Nephron progenitor cell (in vitro differentiated cells): ENCODE results near the gene RBMS1.
A peak's percentile ranks its signal among the peaks of the same experiment; 100 is the strongest.

Source experiments
- DNase-seq: peaks from one replicate; pipeline ENCODE4 v3.0.0; 2021
- H3K27ac Mint-ChIP-seq: 2 replicates; pipeline ENCODE4 v1.8.0; 2021; ENCODE audit warnings: mild to moderate bottlenecking, moderate library complexity, mixed read lengths
- H3K27me3 Mint-ChIP-seq: 2 replicates; pipeline ENCODE4 v1.8.0; 2021; ENCODE audit warnings: mild to moderate bottlenecking, low read depth, mixed read lengths; ENCODE audit not compliant: poor library complexity
- H3K36me3 Mint-ChIP-seq: 2 replicates; pipeline ENCODE4 v1.8.0; 2021; ENCODE audit warnings: low read depth, mixed read lengths
- H3K4me1 Mint-ChIP-seq: 2 replicates; pipeline ENCODE4 v1.8.0; 2021; ENCODE audit warnings: mixed read lengths
- H3K4me3 Mint-ChIP-seq: 2 replicates; pipeline ENCODE4 v1.8.0; 2021; ENCODE audit warnings: mild to moderate bottlenecking, moderate library complexity, mixed read lengths
- H3K9me3 Mint-ChIP-seq: 2 replicates; pipeline ENCODE4 v1.8.0; 2021; ENCODE audit warnings: mild to moderate bottlenecking, moderate library complexity, mixed read lengths
- CTCF ChIP-seq: fragments of 200-600 bp; sonication (generic); IDR thresholded peaks from 2 replicates; pipeline ENCODE4 v1.5.0; 2021; ENCODE audit warnings: antibody characterized with exemption

RBMS1 gene

DNA sequence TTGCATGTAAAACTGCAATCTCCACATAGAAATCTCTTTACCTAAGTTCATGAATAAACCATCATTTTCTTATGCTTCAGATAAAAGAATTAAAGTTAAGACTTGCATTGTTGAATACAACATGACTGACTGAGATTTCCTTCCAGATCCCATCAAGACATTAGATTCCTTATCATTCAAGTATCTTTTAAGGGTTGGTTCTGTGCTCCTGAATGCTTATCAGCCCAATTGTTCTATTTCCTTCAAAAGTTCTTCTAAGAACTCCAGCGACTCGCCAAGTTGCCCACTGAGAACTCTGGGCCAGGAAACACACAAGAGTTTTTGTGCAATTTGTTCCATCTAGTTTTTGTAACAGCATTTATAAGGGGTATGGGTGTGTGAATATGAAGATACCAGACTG lies 120.3 kb downstream of the RBMS1 start:
- H3K27ac Mint-ChIP-seq: peak overlapping the region; percentile 85
- peaks cover 3% of the 10 kb centered on the region for H3K27me3 Mint-ChIP-seq
- peaks cover 6% of the 10 kb centered on the region for H3K36me3 Mint-ChIP-seq
- no peaks in the 10 kb centered on the region for H3K9me3 Mint-ChIP-seq
- H3K4me1 Mint-ChIP-seq: peaks cover 74% of the 10 kb centered on the region
- TF ChIP-seq CTCF: no peak
- DNase-seq: no peak
- no peak overlapping the region for H3K4me3 Mint-ChIP-seq

DNA sequence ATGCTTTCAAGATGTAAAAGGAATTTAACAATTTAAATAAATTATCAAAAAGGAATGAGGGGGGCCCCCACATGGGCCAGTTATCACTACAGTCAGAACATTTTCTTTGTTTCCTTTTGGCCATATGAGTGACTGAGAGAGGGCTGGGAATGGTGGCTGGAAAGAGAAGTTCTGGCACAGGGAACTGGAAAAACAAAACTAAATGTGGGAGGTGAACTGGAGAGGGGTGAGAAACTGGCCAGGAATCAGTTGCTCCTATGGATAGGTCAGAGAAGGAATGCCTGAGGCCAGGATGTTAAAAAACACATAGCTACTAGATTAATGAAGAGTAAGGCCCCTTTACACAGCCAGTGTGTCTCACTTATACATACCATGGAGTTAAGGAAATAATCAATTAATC lies 121.0 kb downstream of the RBMS1 start:
- Mint-ChIP-seq H3K4me1 (peaks cover 81% of the 10 kb centered on the region), H3K4me3 (no peak overlapping the region), H3K9me3 (no peaks in the 10 kb centered on the region), H3K27ac (peak overlapping the region; percentile 97), H3K27me3 (peaks cover 3% of the 10 kb centered on the region), H3K36me3 (peaks cover 6% of the 10 kb centered on the region)
- DNase-seq: no peak
- TF ChIP-seq CTCF: no peak

DNA sequence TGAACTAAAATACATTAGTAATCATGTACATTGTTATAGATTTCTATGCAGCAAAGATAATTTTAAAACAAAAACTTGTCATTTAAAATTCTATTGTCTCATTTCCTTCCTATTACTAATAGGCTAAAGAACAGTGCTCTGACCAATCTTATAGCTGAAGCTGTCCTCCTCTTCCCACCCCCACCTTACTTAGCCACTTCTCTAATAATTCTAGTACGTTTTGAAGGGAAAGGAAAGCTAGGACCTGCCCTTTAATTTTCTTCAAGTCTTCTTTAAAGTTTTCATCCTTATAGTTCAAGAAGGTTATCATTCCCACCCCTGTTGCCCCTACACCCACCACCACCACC lies 121.6 kb downstream of the RBMS1 start:
- Mint-ChIP-seq H3K4me3 (no peak overlapping the region), H3K9me3 (no peaks in the 10 kb centered on the region), H3K27ac (peak overlapping the region; percentile 97), H3K36me3 (peaks cover 6% of the 10 kb centered on the region), H3K4me1 (peaks cover 81% of the 10 kb centered on the region), H3K27me3 (peaks cover 3% of the 10 kb centered on the region)
- no peak for TF ChIP-seq CTCF
- no peak for DNase-seq

DNA sequence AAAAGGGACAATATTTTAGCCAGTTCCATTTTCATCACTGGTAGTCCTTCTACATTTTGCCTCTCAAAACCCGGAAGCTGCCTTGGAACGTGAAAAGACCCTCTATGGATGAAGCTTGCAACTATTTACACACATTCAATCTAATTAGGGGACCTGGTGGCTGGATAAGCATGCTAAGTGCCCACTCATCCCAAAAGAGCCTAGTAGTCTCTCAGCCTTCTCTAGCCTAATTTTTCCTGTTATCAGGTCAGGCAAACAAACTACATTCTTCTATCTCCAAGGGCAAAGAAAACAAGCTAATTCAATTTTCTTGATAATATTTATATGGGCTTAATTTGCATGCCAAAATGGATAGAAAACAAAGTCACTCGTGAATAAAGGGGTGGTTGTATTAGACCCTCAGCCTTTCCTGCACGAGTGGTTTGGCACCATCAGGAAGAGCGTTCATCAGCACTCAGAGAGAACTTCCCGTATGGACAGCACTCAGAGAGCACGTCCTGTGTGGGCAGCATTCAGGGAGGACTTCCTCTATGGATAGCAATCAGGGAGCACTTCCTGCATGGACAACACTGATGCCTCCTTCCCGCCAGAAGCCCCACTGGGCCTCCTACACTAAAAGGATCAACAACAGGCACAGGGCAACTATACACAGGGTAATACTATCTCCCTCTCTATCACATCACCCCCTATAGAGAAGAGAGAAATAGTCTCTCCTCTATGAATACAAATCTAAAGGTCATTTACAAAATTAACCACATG lies 122.2 kb downstream of the RBMS1 start:
- Mint-ChIP-seq H3K27ac (no peak overlapping the region), H3K36me3 (peaks cover 6% of the 10 kb centered on the region), H3K4me3 (no peak overlapping the region), H3K4me1 (peaks cover 79% of the 10 kb centered on the region), H3K27me3 (peaks cover 3% of the 10 kb centered on the region), H3K9me3 (no peaks in the 10 kb centered on the region)
- no peak for DNase-seq
- TF ChIP-seq CTCF: no peak

- no peak for DNase-seq
- peak overlapping the region; percentile 84 for H3K27ac Mint-ChIP-seq
- peaks cover 83% of the 10 kb centered on the region for H3K4me1 Mint-ChIP-seq
- TF ChIP-seq CTCF: no peak
- H3K27me3 Mint-ChIP-seq: peaks cover 3% of the 10 kb centered on the region
- H3K4me3 Mint-ChIP-seq: no peak overlapping the region
- H3K9me3 Mint-ChIP-seq: no peaks in the 10 kb centered on the region
- H3K36me3 Mint-ChIP-seq: peaks cover 22% of the 10 kb centered on the region
Measured at GRCh38 chr2:160368988-160369930, 124.3 kb downstream of the RBMS1 start.
